Adrenal gland (tissue), 12 donors: Measurements from ENCODE around the gene VIPR2. TPM values are rescaled to one million over a fixed set of nuclear protein-coding genes. Genes with fewer than 3 reads are reported as not detected.

Source experiments
- DNase-seq, 7 donors: peaks; one replicate each; pipeline ENCODE4 v3.0.0-alpha.2; 2019 to 2020
- H3K27ac ChIP-seq, 5 donors: fragments of 200-600 bp; sonication (generic) in 4 of 5; 1 replicate in 3 of 5; 2 replicates in 2 of 5; pipeline versions ENCODE4 v1.5.1 to v1.8.0; 2016 to 2020; ENCODE audit warnings: mild to moderate bottlenecking in 1 of 5
- H3K27me3 ChIP-seq: fragments of 200-600 bp; 2 replicates; pipeline ENCODE4 v1.8.0; 2021
- H3K36me3 ChIP-seq, 2 donors: fragments of 200-600 bp; replicated peaks in 1 of 2; 1 replicate in 1 of 2; 2 replicates in 1 of 2; pipeline versions ENCODE4 v1.5.1 to v1.8.0; 2018 to 2022
- H3K4me1 ChIP-seq, 2 donors: fragments of 200-600 bp; replicated peaks in 1 of 2; 1 replicate in 1 of 2; 2 replicates in 1 of 2; pipeline versions ENCODE4 v1.5.1 to v1.8.0; 2018 to 2021
- H3K4me3 ChIP-seq, 4 donors: fragments of 200-600 bp; sonication (generic) in 3 of 4; one replicate each; pipeline ENCODE4 v1.5.1; 2016 to 2018
- H3K9me3 ChIP-seq, 3 donors: fragments of 200-600 bp; sonication (generic) in 1 of 3; replicated peaks in 1 of 3; 1 replicate in 2 of 3; 2 replicates in 1 of 3; pipeline versions ENCODE4 v1.5.1 to v1.8.0; 2016 to 2021
- CTCF ChIP-seq, 6 experiments: fragments of 450-650 bp in 4 of 6; fragments of 200-600 bp in 2 of 6; sonication (generic) in 1 of 6; IDR thresholded peaks; 1 replicate in 5 of 6; 2 replicates in 1 of 6; pipeline versions ENCODE4 v1.5.1 to v1.8.0; 2016 to 2021; ENCODE audit warnings: antibody characterized with exemption in 6 of 6, mild to moderate bottlenecking in 2 of 6, moderate library complexity in 1 of 6
- POLR2A ChIP-seq, 2 donors: fragments of 450-650 bp; IDR thresholded peaks; one replicate each; pipeline ENCODE4 v1.6.1; 2017; ENCODE audit warnings: antibody characterized with exemption in 2 of 2, mild to moderate bottlenecking in 2 of 2, moderate library complexity in 1 of 2
- WGBS, 4 donors: extraction: QIAGEN DNeasy Blood & Tissue Kit in 2 of 4; methylation state at CpG; one replicate each; pipeline versions ENCODE4 v1.1.5 to v1.1.7; 2013 to 2017; 5-methylcytosine and 5-hydroxymethylcytosine counted together
- intact Hi-C, 2 donors: fragments of 100-400 bp; cut with DNase I; formaldehyde crosslinking; loops; one replicate each; pipeline versions ENCODE4 v1.14.1 to v1.15.0; 2022 to 2023
- polyA plus RNA-seq, 3 donors: library from polyadenylated mRNA; stranded (reverse); fragments of 200-250 nt in 2 of 3; fragments of 350-450 nt in 1 of 3; fragmentation: Illumina TruSeq in 1 of 3; extraction: RNeasy Lipid Tissue Mini Kit (QIAGEN cat#74804) in 1 of 3; gene quantifications; one replicate each; pipeline ENCODE4 v1.2.3, GENCODE V29; 2013 to 2014
- total RNA-seq, 9 donors: library from RNA; depleted of rRNA in 4 of 9; stranded (reverse); fragments of >200 nt in 4 of 9; fragments of 120-200 nt in 1 of 9; fragmentation: NEBNext Ultra II Directional in 1 of 9; extraction: Animal tissue kit (Norgen Biotek cat#: 25700) in 1 of 9; gene quantifications; one replicate each; pipeline versions ENCODE4 v1.1.0 to v1.2.4, GENCODE V29; 2013 to 2023
- donor health status: healthy with polysubstance abuse.
- donor health status: Bipolar disorder and iron deficiency.
- donor health status: DM: yes; HTN: yes; CAD: no.
- donor health status: DM: no; HTN: no; CAD: no.
- donor health status: DM: no; HTN: no; CAD: no.
- donor health status: DM: yes; HTN: yes; CAD: no.

The VIPR2 gene
- total and polyA plus RNA-seq, 12 donors: 0.06 to 3.8 (median 0.80) TPM

GRCh38 chr7:159098811-159099655 lies 45.6 kb downstream of the VIPR2 start:
- no peaks in the 10 kb centered on the region for H3K4me1 ChIP-seq
- no peaks in the 10 kb centered on the region for H3K36me3 ChIP-seq
- H3K4me3 ChIP-seq: no peak overlapping the region
- no peaks in the 10 kb centered on the region for H3K27me3 ChIP-seq
- WGBS, 4 donors: 67 to 78% (median 75%) methylated on average over 22 of the region's 22 CpGs
- TF ChIP-seq POLR2A (IDR thresholded peaks at IDR 0.05) (no peak), CTCF (IDR thresholded peaks at IDR 0.05) (no peak)
- no peaks in the 10 kb centered on the region for H3K9me3 ChIP-seq
- peak in 4 of 7 donors; percentile 11 to 49 (median 22) for DNase-seq
- intact Hi-C loops: no loop called here
- H3K27ac ChIP-seq: peak overlapping the region in 2 of 5 donors; percentile 10 to 30

GRCh38 chr7:159098424-159098786 lies 46.3 kb downstream of the VIPR2 start:
- Histone ChIP-seq H3K36me3 (no peaks in the 10 kb centered on the region), H3K4me1 (no peaks in the 10 kb centered on the region), H3K27me3 (no peaks in the 10 kb centered on the region), H3K9me3 (no peaks in the 10 kb centered on the region), H3K27ac (no peak overlapping the region), H3K4me3 (no peak overlapping the region)
- TF ChIP-seq POLR2A (IDR thresholded peaks at IDR 0.05): no peak
- TF ChIP-seq CTCF (IDR thresholded peaks at IDR 0.05): no peak
- peak in 2 of 7 donors; percentile 8 to 27 for DNase-seq
- intact Hi-C loops: no loop called here
- 69 to 77% (median 75%) methylated on average over 3 to 6 of the region's 6 CpGs for WGBS, 4 donors

GRCh38 chr7:159097661-159098423 lies 46.8 kb downstream of the VIPR2 start:
- H3K4me3 ChIP-seq: no peak overlapping the region
- whole genome bisulfite sequencing, 4 donors: 62 to 90% (median 87%) methylated on average over 5 to 23 of the region's 23 CpGs
- H3K9me3 ChIP-seq: no peaks in the 10 kb centered on the region
- H3K36me3 ChIP-seq: no peaks in the 10 kb centered on the region
- TF ChIP-seq POLR2A (IDR thresholded peaks at IDR 0.05) (no peak), CTCF (IDR thresholded peaks at IDR 0.05) (no peak)
- H3K4me1 ChIP-seq: no peaks in the 10 kb centered on the region
- H3K27ac ChIP-seq: no peak overlapping the region
- DNase-seq: peak in 3 of 7 donors; percentile 8 to 33 (median 10)
- intact Hi-C loops: no loop called here
- H3K27me3 ChIP-seq: no peaks in the 10 kb centered on the region
